Measurements from ENCODE around the gene ARMH3. TPM values are rescaled to one million over a fixed set of nuclear protein-coding genes. Genes with fewer than 3 reads are reported as not detected.
"Not testable (repeated sequence)": the region's sequence is repeated elsewhere in the genome, so short reads cannot be mapped to it uniquely, and the experiment has no call there.

The ARMH3 gene
- total RNA-seq, 1 experiment from 2014 or later = 8.2 TPM

GRCh38 chr10:102020938-102021337 is 35.0 kb downstream of the ARMH3 start:
- no peak for DNase-seq (ENCODE audit: low read depth in 1 of 2, low spot score in 2 of 2)
- Histone ChIP-seq H3K4me3 (no peak overlapping the region), H3K9me3 (replicated peaks) (no peaks in the 10 kb centered on the region)

GRCh38 chr10:102017295-102017694 is 38.7 kb downstream of the ARMH3 start:
- Histone ChIP-seq H3K4me1 (replicated peaks) (no peaks in the 10 kb centered on the region), H3K27ac (no peak overlapping the region), H3K27me3 (replicated peaks) (no peaks in the 10 kb centered on the region), H3K9me3 (replicated peaks) (no peaks in the 10 kb centered on the region), H3K36me3 (peaks cover 43% of the 10 kb centered on the region), H3K4me3 (no peak overlapping the region)
- DNase-seq (ENCODE audit: low read depth in 1 of 2, low spot score in 2 of 2) = no peak

More at GRCh38 chr10:102020938-102021337, 35.0 kb downstream of the ARMH3 start:
- H3K36me3 ChIP-seq = peaks cover 56% of the 10 kb centered on the region
- no peaks in the 10 kb centered on the region for H3K4me1 ChIP-seq (replicated peaks)
- no peaks in the 10 kb centered on the region for H3K27me3 ChIP-seq (replicated peaks)
- H3K27ac ChIP-seq = no peak overlapping the region

GRCh38 chr10:102016416-102016815 is 39.6 kb downstream of the ARMH3 start:
- H3K9me3 ChIP-seq (replicated peaks) = no peaks in the 10 kb centered on the region
- no peak overlapping the region for H3K27ac ChIP-seq
- no peak for DNase-seq (ENCODE audit: low read depth in 1 of 2, low spot score in 2 of 2)

GRCh38 chr10:102010961-102011360 is 45.0 kb downstream of the ARMH3 start:
- Histone ChIP-seq H3K36me3 (peaks cover 39% of the 10 kb centered on the region), H3K4me1 (replicated peaks) (peaks cover 4% of the 10 kb centered on the region)

More at GRCh38 chr10:102016416-102016815, 39.6 kb downstream of the ARMH3 start:
- H3K4me1 ChIP-seq (replicated peaks) = no peaks in the 10 kb centered on the region
- no peak overlapping the region for H3K4me3 ChIP-seq
- no peaks in the 10 kb centered on the region for H3K27me3 ChIP-seq (replicated peaks)
- H3K36me3 ChIP-seq = peaks cover 41% of the 10 kb centered on the region

GRCh38 chr10:102009801-102010425 is 46.1 kb downstream of the ARMH3 start:
- peaks cover 4% of the 10 kb centered on the region for H3K4me1 ChIP-seq (replicated peaks)
- no peak overlapping the region for H3K4me3 ChIP-seq
- peaks cover 42% of the 10 kb centered on the region for H3K36me3 ChIP-seq
- H3K27me3 ChIP-seq (replicated peaks) = no peaks in the 10 kb centered on the region
- DNase-seq (ENCODE audit: low read depth in 1 of 2, low spot score in 2 of 2) = peak; percentile 72 to 74
- no peak overlapping the region for H3K27ac ChIP-seq
- H3K9me3 ChIP-seq (replicated peaks) = no peaks in the 10 kb centered on the region

More at GRCh38 chr10:102010961-102011360, 45.0 kb downstream of the ARMH3 start:
- no peak for DNase-seq (ENCODE audit: low read depth in 1 of 2, low spot score in 2 of 2)
- H3K4me3 ChIP-seq = no peak overlapping the region
- H3K27ac ChIP-seq = no peak overlapping the region
- H3K27me3 ChIP-seq (replicated peaks) = no peaks in the 10 kb centered on the region
- no peaks in the 10 kb centered on the region for H3K9me3 ChIP-seq (replicated peaks)

- Histone ChIP-seq H3K4me1 (replicated peaks) (peaks cover 4% of the 10 kb centered on the region), H3K9me3 (replicated peaks) (no peaks in the 10 kb centered on the region), H3K36me3 (peaks cover 37% of the 10 kb centered on the region), H3K4me3 (no peak overlapping the region), H3K27me3 (replicated peaks) (no peaks in the 10 kb centered on the region), H3K27ac (no peak overlapping the region)
- no peak for DNase-seq (ENCODE audit: low read depth in 1 of 2, low spot score in 2 of 2)
Observed at GRCh38 chr10:102007796-102008195, 48.2 kb downstream of the ARMH3 start.

GRCh38 chr10:102007031-102007430 is 48.9 kb downstream of the ARMH3 start:
- not testable (repeated sequence) for H3K27ac ChIP-seq; H3K27me3 ChIP-seq (replicated peaks); H3K4me1 ChIP-seq (replicated peaks); H3K9me3 ChIP-seq (replicated peaks); DNase-seq (ENCODE audit: low read depth in 1 of 2, low spot score in 2 of 2); H3K4me3 ChIP-seq
- H3K36me3 ChIP-seq = peaks cover 35% of the 10 kb centered on the region

GRCh38 chr10:102004376-102004775 is 51.6 kb downstream of the ARMH3 start:
- Histone ChIP-seq H3K4me3 (no peak overlapping the region), H3K4me1 (replicated peaks) (peaks cover under 1% of the 10 kb centered on the region), H3K9me3 (replicated peaks) (no peaks in the 10 kb centered on the region), H3K27ac (no peak overlapping the region), H3K27me3 (replicated peaks) (no peaks in the 10 kb centered on the region), H3K36me3 (peaks cover 31% of the 10 kb centered on the region)
- no peak for DNase-seq (ENCODE audit: low read depth in 1 of 2, low spot score in 2 of 2)

GRCh38 chr10:102003541-102003940 is 52.4 kb downstream of the ARMH3 start:
- Histone ChIP-seq H3K27me3 (replicated peaks) (no peaks in the 10 kb centered on the region), H3K4me3 (no peak overlapping the region), H3K27ac (no peak overlapping the region), H3K9me3 (replicated peaks) (no peaks in the 10 kb centered on the region), H3K4me1 (replicated peaks) (no peaks in the 10 kb centered on the region), H3K36me3 (peaks cover 24% of the 10 kb centered on the region)
- no peak for DNase-seq (ENCODE audit: low read depth in 1 of 2, low spot score in 2 of 2)

- H3K36me3 ChIP-seq = peaks cover 32% of the 10 kb centered on the region
- H3K4me1 ChIP-seq (replicated peaks) = no peaks in the 10 kb centered on the region
- no peak for DNase-seq (ENCODE audit: low read depth in 1 of 2, low spot score in 2 of 2)
- no peak overlapping the region for H3K27ac ChIP-seq
- H3K27me3 ChIP-seq (replicated peaks) = no peaks in the 10 kb centered on the region
- H3K4me3 ChIP-seq = no peak overlapping the region
- no peaks in the 10 kb centered on the region for H3K9me3 ChIP-seq (replicated peaks)
Observed at GRCh38 chr10:102001435-102002068, 54.4 kb downstream of the ARMH3 start.

GRCh38 chr10:101997803-101998202 is 58.2 kb downstream of the ARMH3 start:
- Histone ChIP-seq H3K4me1 (replicated peaks) (peaks cover 11% of the 10 kb centered on the region), H3K36me3 (peaks cover 33% of the 10 kb centered on the region), H3K27me3 (replicated peaks) (no peaks in the 10 kb centered on the region), H3K9me3 (replicated peaks) (no peaks in the 10 kb centered on the region), H3K27ac (no peak overlapping the region), H3K4me3 (no peak overlapping the region)
- no peak for DNase-seq (ENCODE audit: low read depth in 1 of 2, low spot score in 2 of 2)

GRCh38 chr10:101995451-101996063 is 60.4 kb downstream of the ARMH3 start:
- no peaks in the 10 kb centered on the region for H3K27me3 ChIP-seq (replicated peaks)
- no peaks in the 10 kb centered on the region for H3K9me3 ChIP-seq (replicated peaks)
- H3K4me1 ChIP-seq (replicated peaks) = peaks cover 11% of the 10 kb centered on the region
- DNase-seq (ENCODE audit: low read depth in 1 of 2, low spot score in 2 of 2) = no peak
- no peak overlapping the region for H3K4me3 ChIP-seq
- no peak overlapping the region for H3K27ac ChIP-seq
- H3K36me3 ChIP-seq = peaks cover 42% of the 10 kb centered on the region

GRCh38 chr10:101993651-101994200 is 62.2 kb downstream of the ARMH3 start:
- H3K27me3 ChIP-seq (replicated peaks) = no peaks in the 10 kb centered on the region

GRCh38 chr10:101993221-101993620 is 62.8 kb downstream of the ARMH3 start:
- peaks cover 11% of the 10 kb centered on the region for H3K4me1 ChIP-seq (replicated peaks)
- no peak overlapping the region for H3K27ac ChIP-seq
- DNase-seq (ENCODE audit: low read depth in 1 of 2, low spot score in 2 of 2) = no peak

More at GRCh38 chr10:101993651-101994200, 62.2 kb downstream of the ARMH3 start:
- no peak for DNase-seq (ENCODE audit: low read depth in 1 of 2, low spot score in 2 of 2)
- Histone ChIP-seq H3K27ac (no peak overlapping the region), H3K9me3 (replicated peaks) (no peaks in the 10 kb centered on the region), H3K36me3 (peaks cover 54% of the 10 kb centered on the region), H3K4me3 (no peak overlapping the region), H3K4me1 (replicated peaks) (peaks cover 11% of the 10 kb centered on the region)

More at GRCh38 chr10:101993221-101993620, 62.8 kb downstream of the ARMH3 start:
- Histone ChIP-seq H3K27me3 (replicated peaks) (no peaks in the 10 kb centered on the region), H3K9me3 (replicated peaks) (no peaks in the 10 kb centered on the region), H3K36me3 (peaks cover 58% of the 10 kb centered on the region), H3K4me3 (no peak overlapping the region)

Measured in SJSA1 (cell line).